ENCODE results near the gene AKAP8L. TPM values are rescaled to one million over a fixed set of nuclear protein-coding genes. Genes with fewer than 3 reads are reported as not detected.

AKAP8L gene
- total and polyA plus RNA-seq, 4 experiments from 2014 or later: 31.4 to 182 (median 119) TPM

Small RNA genes lying within 50 kb of the gene (microRNA-seq; reads per million reads assigned to microRNA genes)
- gene MIR1470 (ENCODE audit: borderline microRNAs expressed, borderline number of aligned reads, borderline replicate concordance): not detected

Other genes starting within 250 kb of the AKAP8L start
- gene NOTCH3, start 218.0 kb downstream of the AKAP8L start, total RNA-seq: under 1 TPM; 0.14 to 0.23 TPM
- gene NOTCH3, start 218.0 kb downstream of the AKAP8L start, polyA plus RNA-seq: not detected
- gene EPHX3, start 186.5 kb downstream of the AKAP8L start, total RNA-seq: under 1 TPM in 1 of 2 experiments, not detected in 1; 0.29 TPM
- gene EPHX3, start 186.5 kb downstream of the AKAP8L start, polyA plus RNA-seq: not detected
- 100 to 1,000 TPM; 149 to 152 TPM for gene BRD4, start 86.4 kb downstream of the AKAP8L start, total RNA-seq
- 10 to 100 TPM in 1 of 2 donors, 1 to 10 TPM in 1; 4.2 to 48.2 TPM for gene BRD4, start 86.4 kb downstream of the AKAP8L start, polyA plus RNA-seq
- 10 to 100 TPM; 69.9 to 71.5 TPM for gene AKAP8, start 39.2 kb downstream of the AKAP8L start, total RNA-seq
- 10 to 100 TPM; 10.8 to 23.6 TPM for gene AKAP8, start 39.2 kb downstream of the AKAP8L start, polyA plus RNA-seq
- 10 to 100 TPM; 28.7 to 30.0 TPM for gene WIZ, start 31.0 kb upstream of the AKAP8L start, total RNA-seq
- 1 to 10 TPM in 1 of 2 donors, under 1 TPM in 1; 0.03 to 2.5 TPM for gene WIZ, start 31.0 kb upstream of the AKAP8L start, polyA plus RNA-seq
- gene RASAL3, start 45.6 kb upstream of the AKAP8L start, total RNA-seq: 100 to 1,000 TPM; 229 to 238 TPM
- 100 to 1,000 TPM in 1 of 2 donors, 10 to 100 TPM in 1; 37.4 to 106 TPM for gene RASAL3, start 45.6 kb upstream of the AKAP8L start, polyA plus RNA-seq
- gene PGLYRP2, start 60.5 kb upstream of the AKAP8L start, total RNA-seq: under 1 TPM; 0.61 to 0.91 TPM
- under 1 TPM; 0.19 to 0.23 TPM for gene PGLYRP2, start 60.5 kb upstream of the AKAP8L start, polyA plus RNA-seq
- under 1 TPM; 0.44 to 0.61 TPM for gene CYP4F22, start 89.5 kb upstream of the AKAP8L start, total RNA-seq
- 1 to 10 TPM; 1.1 to 1.7 TPM for gene CYP4F22, start 89.5 kb upstream of the AKAP8L start, polyA plus RNA-seq
- gene CYP4F8, start 196.2 kb upstream of the AKAP8L start, total RNA-seq: not detected
- not detected for gene CYP4F8, start 196.2 kb upstream of the AKAP8L start, polyA plus RNA-seq
- not detected for gene CYP4F3, start 221.9 kb upstream of the AKAP8L start, total RNA-seq
- not detected for gene CYP4F3, start 221.9 kb upstream of the AKAP8L start, polyA plus RNA-seq

Measured in CD4-positive, alpha-beta memory T cell (primary cell).